ENCODE measurements around the gene FUT8.

- TF ChIP-seq CTCF (IDR thresholded peaks at IDR 0.05) (no peak), POLR2A (IDR thresholded peaks at IDR 0.05) (no peak)
Measured at GRCh38 chr14:65413739-65414045, 1.2 kb downstream of the FUT8 start.
